ENCODE results near the gene ELFN1. TPM values are rescaled to one million over a fixed set of nuclear protein-coding genes. Genes with fewer than 3 reads are reported as not detected.

Gene ELFN1
- total and polyA plus RNA-seq, 10 of the 15 experiments (the other 5 are each of a cell fraction or from before 2014, with no cell fraction given), result 0.04 TPM; not detected in 9

- in situ Hi-C loops (cut with MboI) (no loop called here), intact Hi-C loops (cut with micrococcal nuclease; ENCODE audit: unreplicated experiment) (no loop called here)
- peaks cover 0 to 2% of the 10 kb centered on the region in 2 experiments; a peak in 1 of 4 replicates for H3K27me3 ChIP-seq (replicated peaks in 1 of 2; ENCODE audit: control insufficient read depth in 2 of 2, insufficient read depth in 2 of 2, low read length in 1 of 2)
- no peaks in the 10 kb centered on the region for H3K36me3 ChIP-seq (ENCODE audit: control insufficient read depth in 2 of 2, insufficient read depth in 2 of 2, low read length in 1 of 2)
- no peak overlapping the region for H3K4me2 ChIP-seq (ENCODE audit: control insufficient read depth, insufficient read depth)
- ChIA-PET CTCF (no interaction called here), POLR2A (no interaction called here), RAD21 (ENCODE audit: unreplicated experiment) (no interaction called here), SMC1A (ENCODE audit: uncharacterized antibody, unreplicated experiment) (no interaction called here)
- ATAC-seq (no peak), FAIRE-seq (no peak), DNase-seq (ENCODE audit: low read depth, low spot score) (no peak)
- H3K4me3 ChIP-seq, result no peak overlapping the region
- H4K20me1 ChIP-seq (ENCODE audit: control insufficient read depth, insufficient read depth), result no peaks in the 10 kb centered on the region
- H3K4me1 ChIP-seq (ENCODE audit: control insufficient read depth, insufficient read depth, low read length), result no peaks in the 10 kb centered on the region
- BruUV-seq (replicated peaks), result no TSS peak
- H3K27ac ChIP-seq (ENCODE audit: control insufficient read depth, insufficient read depth), result no peak overlapping the region
- no peaks in the 10 kb centered on the region; the same call in 2 of the 3 replicates for H3K9me3 ChIP-seq (replicated peaks; ENCODE audit: control insufficient read depth, insufficient read depth, low read length)
- H2AFZ ChIP-seq (ENCODE audit: control insufficient read depth, low read depth, low read length), result no peak overlapping the region
- TF ChIP-seq SMAD5 (IDR thresholded peaks at IDR 0.05; ENCODE audit: low read depth) (no peak), ZBTB33 (IDR thresholded peaks at IDR 0.05) (no peak), PAX8 (IDR thresholded peaks at IDR 0.05) (no peak), ASH2L (IDR thresholded peaks at IDR 0.05; ENCODE audit: borderline replicate concordance, low read depth) (no peak), PKNOX1 (IDR thresholded peaks at IDR 0.05) (no peak), IRF4 (IDR thresholded peaks at IDR 0.05; ENCODE audit: low read depth, low read length) (no peak), ZNF384 (IDR thresholded peaks at IDR 0.05; ENCODE audit: borderline replicate concordance, low read depth, low read length) (no peak), CBX3 (IDR thresholded peaks at IDR 0.05; ENCODE audit: borderline replicate concordance, low read depth) (no peak), FOXK2 (IDR thresholded peaks at IDR 0.05) (no peak), YBX1 (IDR thresholded peaks at IDR 0.05) (no peak), JUND (IDR thresholded peaks at IDR 0.05; ENCODE audit: low read depth, low read length) (no peak)
- TF ChIP-seq, protein P1, sequence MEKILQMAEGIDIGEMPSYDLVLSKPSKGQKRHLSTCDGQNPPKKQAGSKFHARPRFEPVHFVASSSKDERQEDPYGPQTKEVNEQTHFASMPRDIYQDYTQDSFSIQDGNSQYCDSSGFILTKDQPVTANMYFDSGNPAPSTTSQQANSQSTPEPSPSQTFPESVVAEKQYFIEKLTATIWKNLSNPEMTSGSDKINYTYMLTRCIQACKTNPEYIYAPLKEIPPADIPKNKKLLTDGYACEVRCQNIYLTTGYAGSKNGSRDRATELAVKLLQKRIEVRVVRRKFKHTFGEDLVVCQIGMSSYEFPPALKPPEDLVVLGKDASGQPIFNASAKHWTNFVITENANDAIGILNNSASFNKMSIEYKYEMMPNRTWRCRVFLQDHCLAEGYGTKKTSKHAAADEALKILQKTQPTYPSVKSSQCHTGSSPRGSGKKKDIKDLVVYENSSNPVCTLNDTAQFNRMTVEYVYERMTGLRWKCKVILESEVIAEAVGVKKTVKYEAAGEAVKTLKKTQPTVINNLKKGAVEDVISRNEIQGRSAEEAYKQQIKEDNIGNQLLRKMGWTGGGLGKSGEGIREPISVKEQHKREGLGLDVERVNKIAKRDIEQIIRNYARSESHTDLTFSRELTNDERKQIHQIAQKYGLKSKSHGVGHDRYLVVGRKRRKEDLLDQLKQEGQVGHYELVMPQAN (conservative IDR thresholded peaks at IDR 0.05), result no peak
- TF ChIP-seq, protein P2, sequence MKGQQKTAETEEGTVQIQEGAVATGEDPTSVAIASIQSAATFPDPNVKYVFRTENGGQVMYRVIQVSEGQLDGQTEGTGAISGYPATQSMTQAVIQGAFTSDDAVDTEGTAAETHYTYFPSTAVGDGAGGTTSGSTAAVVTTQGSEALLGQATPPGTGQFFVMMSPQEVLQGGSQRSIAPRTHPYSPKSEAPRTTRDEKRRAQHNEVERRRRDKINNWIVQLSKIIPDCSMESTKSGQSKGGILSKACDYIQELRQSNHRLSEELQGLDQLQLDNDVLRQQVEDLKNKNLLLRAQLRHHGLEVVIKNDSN (IDR thresholded peaks at IDR 0.05; ENCODE audit: borderline replicate concordance, extremely low read length, insufficient read depth, low read depth, low read length), result no peak
- no peak overlapping the region for H3K9ac ChIP-seq (ENCODE audit: control insufficient read depth, insufficient read depth, low read length)
- H3K79me2 ChIP-seq (ENCODE audit: control insufficient read depth, insufficient read depth, low read length), result no peaks in the 10 kb centered on the region
- WGBS (ENCODE audit: insufficient coverage, insufficient replicate concordance, low lambda C conversion rate, missing lambda C conversion rate), result 62% methylated on average over 11 of the region's 14 CpGs
Observed at GRCh38 chr7:1642291-1642731, 27.8 kb upstream of the ELFN1 start.

All from GM12878 (cell line).